HG03060 (cell line): Measurements from ENCODE around the gene TMEM240.
"Not testable (repeated sequence)": the region's sequence is repeated elsewhere in the genome, so short reads cannot be mapped to it uniquely, and the experiment has no call there.

ENCODE experiments used
- ATAC-seq: cut with Tn5 transposase; IDR thresholded peaks from one replicate; pipeline ENCODE4 v1.9.1; 2021; ENCODE audit warnings: low read depth, moderate number of reproducible peaks; ENCODE audit not compliant: unreplicated experiment

TMEM240 gene

GRCh38 chr1:1558591-1558990 is 18.2 kb upstream of the TMEM240 start:
- ATAC-seq = no peak

DNA sequence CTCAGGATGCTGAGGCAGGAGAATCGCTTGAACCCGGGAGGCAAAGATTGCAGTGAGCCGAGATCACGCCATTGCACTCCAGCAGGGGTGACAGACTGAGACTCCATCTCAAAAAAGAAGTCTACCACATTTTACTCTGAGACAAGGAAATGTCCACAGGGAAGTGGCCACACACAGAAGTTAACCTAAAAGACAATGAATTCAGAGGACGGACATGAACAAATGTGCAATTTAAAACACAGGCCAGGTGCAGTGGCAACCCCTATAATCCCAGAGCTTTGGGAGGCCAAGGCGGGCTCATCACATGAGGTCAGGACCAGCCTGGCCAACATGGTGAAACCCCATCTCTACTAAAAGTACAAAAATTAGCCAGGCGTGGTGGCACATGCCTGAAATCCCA is 17.3 kb upstream of the TMEM240 start:
- not testable (repeated sequence) for ATAC-seq

GRCh38 chr1:1556961-1557360 is 16.5 kb upstream of the TMEM240 start:
- not testable (repeated sequence) for ATAC-seq

GRCh38 chr1:1556505-1556904 is 16.1 kb upstream of the TMEM240 start:
- no peak for ATAC-seq

DNA sequence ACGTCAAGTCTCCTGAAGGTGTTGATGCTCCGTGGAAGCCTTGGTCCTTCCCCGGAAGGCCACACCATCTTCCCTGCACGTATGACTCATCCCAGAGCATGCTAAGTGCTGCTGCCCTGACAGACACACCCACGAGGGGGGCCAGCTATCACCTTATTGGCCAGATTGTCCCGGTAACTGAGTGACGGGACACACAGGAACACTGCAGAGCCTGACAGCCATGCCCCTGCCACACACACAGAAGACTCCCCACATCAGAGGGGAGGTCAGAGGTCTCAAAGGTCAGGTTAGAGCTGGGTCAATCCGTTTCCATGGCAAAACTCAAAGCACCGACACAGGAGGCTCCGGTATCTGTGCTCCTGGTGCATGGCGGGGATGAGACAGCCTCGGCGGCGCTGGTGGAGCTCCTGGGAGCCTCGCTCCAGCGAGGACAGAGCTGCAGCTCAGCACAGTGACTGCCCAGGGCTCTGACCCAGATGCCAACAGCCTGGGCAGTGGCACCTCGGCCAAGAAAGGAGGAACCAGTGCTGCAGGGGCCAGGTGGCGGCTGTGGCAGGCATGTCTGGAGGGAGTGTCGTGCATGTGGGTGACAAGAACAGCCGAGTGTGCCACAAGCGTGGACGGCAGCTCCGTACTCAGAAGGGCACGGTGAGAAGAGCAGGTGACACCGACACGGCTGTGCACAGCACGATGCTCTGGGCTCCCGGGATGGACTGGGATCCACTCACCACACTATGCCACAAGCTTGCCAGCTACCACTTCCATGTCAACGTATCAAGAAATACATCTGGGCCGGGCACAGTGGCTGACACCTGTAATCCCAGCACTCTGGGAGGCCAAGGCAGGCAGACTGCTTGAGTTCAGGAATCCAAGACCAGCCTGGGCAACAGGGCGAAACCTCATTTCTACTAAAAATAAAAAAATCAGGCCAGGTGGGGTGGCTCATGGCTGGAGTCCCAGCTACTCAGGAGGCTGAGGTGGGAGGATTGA is 14.8 kb upstream of the TMEM240 start:
- no peak for ATAC-seq

DNA sequence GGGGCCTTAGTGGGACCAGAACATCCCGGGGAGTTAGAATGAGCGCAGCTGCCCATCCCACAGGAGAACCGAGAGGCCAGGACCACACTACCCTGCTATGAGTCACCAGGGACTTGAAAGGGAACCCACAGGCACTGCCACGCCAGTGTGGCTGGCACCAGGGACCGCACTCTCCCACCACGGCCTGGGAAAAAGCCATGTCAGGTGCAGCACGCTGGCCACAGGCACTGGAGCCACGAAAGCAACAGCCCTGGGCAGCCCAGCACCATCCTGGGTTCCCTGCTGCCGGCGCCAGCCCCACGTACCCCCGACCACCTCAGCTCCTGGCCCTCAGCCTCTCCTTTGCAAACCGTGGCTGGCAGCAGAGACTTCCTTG is 14.1 kb upstream of the TMEM240 start:
- ATAC-seq = no peak

GRCh38 chr1:1553821-1554494 is 13.5 kb upstream of the TMEM240 start:
- ATAC-seq = no peak

DNA sequence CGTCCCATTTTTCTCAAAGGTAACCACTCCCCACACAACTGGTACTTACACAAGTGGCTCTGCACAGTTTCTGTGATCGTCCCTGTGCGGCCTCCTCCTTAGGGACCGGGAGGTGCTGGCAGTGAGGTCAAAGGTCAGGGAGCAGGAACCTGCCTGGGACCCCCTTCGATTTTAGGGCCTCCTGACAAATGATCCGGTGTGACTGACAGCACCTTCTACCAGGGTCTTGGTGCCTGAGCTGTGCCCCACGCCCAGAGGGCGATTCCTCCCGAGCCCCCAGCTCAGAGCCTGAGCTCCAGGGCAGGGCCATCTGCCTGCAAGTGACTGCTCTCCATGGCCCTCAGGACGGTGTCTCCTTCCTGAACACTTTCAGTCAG is 11.8 kb upstream of the TMEM240 start:
- no peak for ATAC-seq

DNA sequence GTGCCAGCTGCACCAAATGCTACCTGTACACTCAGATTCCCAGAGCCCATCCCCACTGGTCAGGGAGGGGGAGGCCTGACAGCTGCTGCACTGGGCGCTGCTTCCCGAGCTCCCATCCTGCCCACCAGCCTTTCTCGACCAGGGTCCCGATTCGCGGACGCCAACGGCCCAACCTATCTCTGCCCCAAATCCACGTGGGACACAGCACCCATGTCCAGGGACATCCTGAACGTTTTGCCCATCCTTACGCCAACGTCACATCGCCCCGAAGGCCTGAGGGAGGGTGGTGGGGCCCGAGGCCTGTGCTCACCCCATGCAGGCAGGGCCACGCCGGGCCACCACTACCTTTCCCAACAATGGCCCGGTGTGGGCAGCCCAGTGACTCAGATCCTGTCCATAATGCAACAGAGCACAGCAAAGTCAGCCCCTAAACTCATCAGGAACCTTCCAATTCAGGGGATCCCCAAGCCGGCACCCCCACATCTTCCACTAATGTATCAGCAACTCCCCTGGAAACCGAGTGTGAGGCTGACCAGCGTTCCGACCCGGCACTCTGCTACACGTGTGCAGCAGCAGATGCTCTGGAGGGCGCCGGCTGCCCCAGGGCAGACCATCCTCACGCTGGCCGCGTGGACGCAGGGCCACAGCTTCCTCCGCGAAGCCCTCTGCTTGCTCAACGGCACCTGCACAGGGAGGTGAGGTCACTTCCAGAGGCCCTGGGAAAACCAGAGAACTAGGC is 11.3 kb upstream of the TMEM240 start:
- ATAC-seq = no peak

DNA sequence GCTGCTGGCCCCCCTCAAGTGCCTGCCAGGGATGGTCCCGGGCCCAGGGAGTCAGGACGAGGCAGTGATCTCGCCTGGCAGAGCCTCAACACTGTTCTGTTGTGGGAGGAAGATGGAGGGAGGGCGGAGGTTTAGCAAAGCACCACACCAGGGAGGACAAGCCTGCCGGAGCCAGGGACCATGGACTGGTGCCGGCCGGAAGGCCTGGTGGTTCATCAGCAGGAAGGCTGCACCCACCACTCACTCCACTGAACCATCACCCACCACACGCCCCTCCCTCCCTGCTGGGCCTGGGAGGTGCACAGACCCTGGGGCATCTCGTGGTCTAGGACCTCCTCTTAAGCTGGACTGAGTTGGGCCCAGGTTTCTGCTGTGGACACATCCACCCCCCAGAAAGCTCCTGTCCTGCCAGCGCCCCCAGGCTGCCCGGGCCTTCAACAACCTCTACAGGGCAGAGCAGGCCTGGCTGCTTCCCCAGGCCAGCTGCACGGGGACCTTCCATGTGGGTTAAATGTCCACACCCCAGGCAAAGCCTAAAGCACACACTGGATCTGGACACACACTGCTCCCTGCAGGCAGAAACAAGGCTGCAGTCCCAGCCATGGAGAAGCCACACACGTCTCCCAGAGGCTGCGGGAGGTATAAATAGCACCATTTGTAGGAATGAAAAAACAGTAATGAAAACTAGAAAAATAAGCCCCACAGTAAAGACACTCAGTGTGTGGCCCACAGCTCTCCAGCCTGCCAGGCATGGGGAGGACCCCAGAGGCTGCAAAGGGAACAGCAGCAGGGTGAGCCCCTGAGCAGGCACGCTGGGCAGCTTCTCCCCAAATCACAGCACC is 10.4 kb upstream of the TMEM240 start:
- ATAC-seq = no peak

DNA sequence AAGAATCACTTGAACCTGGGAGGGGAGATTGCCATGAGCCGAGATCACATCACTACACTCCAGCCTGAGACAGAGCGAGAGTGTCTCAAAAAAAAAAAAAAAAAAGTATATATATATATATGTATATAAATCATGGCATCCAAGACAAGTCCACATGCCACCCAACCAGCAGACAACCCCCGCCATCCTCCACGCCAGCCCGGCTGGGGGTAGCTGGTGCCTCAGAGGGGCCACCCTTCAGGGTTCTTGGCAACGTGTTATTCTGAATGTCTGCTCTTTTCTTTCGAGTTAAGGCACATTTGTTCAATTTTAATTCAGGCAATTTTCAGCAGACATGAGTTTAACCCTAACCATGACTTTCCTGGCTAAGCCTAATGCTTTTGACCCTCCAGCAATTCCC is 9.7 kb upstream of the TMEM240 start:
- ATAC-seq = no peak

DNA sequence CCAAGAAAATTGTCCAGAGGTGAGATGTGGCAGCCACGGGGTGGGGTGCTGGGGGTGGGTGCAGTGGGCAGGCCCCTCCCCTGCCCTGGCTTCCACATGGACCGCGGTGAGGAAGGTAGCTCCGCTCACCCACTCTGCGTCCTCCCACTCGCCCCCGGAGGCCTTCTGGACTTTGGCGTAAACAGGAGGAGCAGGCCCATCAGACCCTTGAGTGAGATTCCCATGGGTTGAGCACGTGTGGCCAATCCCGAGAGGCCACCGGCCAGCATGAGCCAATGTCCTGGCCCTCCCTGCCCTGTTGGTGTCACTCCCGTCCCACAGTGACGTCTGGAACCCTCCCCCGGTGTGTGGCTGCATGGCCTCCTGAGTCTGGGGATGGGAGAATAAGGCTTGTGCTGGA is 8.2 kb upstream of the TMEM240 start:
- ATAC-seq = no peak

- no peak for ATAC-seq
Observed at GRCh38 chr1:1547476-1547875, 7.1 kb upstream of the TMEM240 start.

DNA sequence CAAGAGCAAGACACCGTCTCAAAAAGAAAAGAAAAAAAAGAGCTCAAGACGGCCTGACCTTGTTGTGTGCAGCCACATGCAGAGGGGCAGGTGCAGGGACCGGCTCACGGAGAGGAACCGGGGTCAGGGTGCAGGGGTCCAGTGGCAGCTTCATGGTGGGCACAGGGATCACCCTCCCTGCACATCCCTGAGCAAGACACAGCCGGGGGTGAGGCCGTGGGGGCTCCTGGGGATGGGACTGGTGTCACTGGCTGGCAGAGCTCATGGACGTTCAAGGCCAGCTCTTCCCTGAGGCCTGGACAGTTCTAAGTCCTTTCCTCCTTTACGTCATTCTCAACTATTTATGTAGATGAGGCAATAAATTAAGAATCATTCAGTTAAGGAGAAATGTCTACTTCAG is 6.6 kb upstream of the TMEM240 start:
- no peak for ATAC-seq

GRCh38 chr1:1545946-1546737 is 5.7 kb upstream of the TMEM240 start:
- ATAC-seq = no peak

- ATAC-seq = no peak
Observed at GRCh38 chr1:1544544-1544943, 4.1 kb upstream of the TMEM240 start.

DNA sequence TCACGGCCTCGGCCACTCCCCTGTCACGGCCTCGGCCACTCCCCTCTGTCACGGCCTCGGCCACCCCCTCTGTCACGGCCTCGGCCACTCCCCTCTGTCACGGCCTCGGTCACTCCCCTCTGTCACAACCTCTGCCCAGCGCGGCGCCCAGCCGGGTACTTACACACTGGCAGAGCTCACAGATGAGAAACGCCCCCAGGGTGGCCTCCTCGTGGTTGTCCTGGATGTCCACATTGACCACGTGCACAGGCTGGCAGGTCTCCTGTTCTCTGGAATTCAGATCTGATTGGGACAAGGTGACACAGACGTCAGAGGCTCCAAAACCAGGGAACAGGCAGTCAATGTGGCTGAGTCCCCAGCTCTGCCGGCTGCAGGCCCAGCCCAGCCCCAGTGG is 3.3 kb upstream of the TMEM240 start:
- ATAC-seq = no peak

- no peak for ATAC-seq
Observed at GRCh38 chr1:1542766-1543705, 2.6 kb upstream of the TMEM240 start.
